Activated CD8-positive, alpha-beta T cell treated with anti-CD3 and anti-CD28 coated beads for 36 hours (primary cell): ENCODE measurements around the gene MRPL1. TPM values are rescaled to one million over a fixed set of nuclear protein-coding genes. Genes with fewer than 3 reads are reported as not detected.
"Not testable (repeated sequence)": the region's sequence is repeated elsewhere in the genome, so short reads cannot be mapped to it uniquely, and the experiment has no call there.

Experiments
- ATAC-seq: fragments of 200-7000 bp; cut with Tn5 transposase; one replicate; pipeline ENCODE4 v1.10.0; 2021; ENCODE audit warnings: mild to moderate bottlenecking, moderate library complexity
- CTCF ChIA-PET: fragments of 350-600 bp; sonication (Branson Sonifier 250); formaldehyde crosslinking; loops from one replicate; lab custom pipeline; 2021; ENCODE audit warnings: antibody characterized with exemption; lab: Charles Lee
- POLR2A ChIA-PET: fragments of 350-600 bp; sonication (Branson Sonifier 250); formaldehyde crosslinking; loops from one replicate; lab custom pipeline; 2021; ENCODE audit warnings: antibody characterized with exemption; lab: Charles Lee
- DNase-seq: peaks from one replicate; pipeline ENCODE4 v3.0.0-alpha.2; 2020
- H3K27ac Mint-ChIP-seq: one replicate; pipeline ENCODE4 v1.8.0; 2021; ENCODE audit warnings: mild to moderate bottlenecking, mixed read lengths
- H3K27me3 Mint-ChIP-seq: one replicate; pipeline ENCODE4 v1.8.0; 2021; ENCODE audit warnings: mixed read lengths
- H3K36me3 Mint-ChIP-seq: one replicate; pipeline ENCODE4 v1.8.0; 2021; ENCODE audit warnings: low read depth, mixed read lengths
- H3K4me1 Mint-ChIP-seq: one replicate; pipeline ENCODE4 v1.8.0; 2021; ENCODE audit warnings: low read depth, mixed read lengths
- H3K4me3 Mint-ChIP-seq: one replicate; pipeline ENCODE4 v1.8.0; 2021; ENCODE audit warnings: mild to moderate bottlenecking, moderate library complexity, mixed read lengths
- H3K9me3 Mint-ChIP-seq: one replicate; pipeline ENCODE4 v1.8.0; 2021; ENCODE audit warnings: mixed read lengths
- intact Hi-C: fragments of 100-400 bp; cut with micrococcal nuclease; formaldehyde crosslinking; loops from one replicate; pipeline ENCODE4 v1.10.0; 2022
- total RNA-seq, 2 experiments: library from RNA; stranded (reverse); gene quantifications; one replicate each; pipeline ENCODE4 v1.2.3, GENCODE V29; 2021
- TF ChIP-seq, protein P1 (sequence below): fragments of 200-600 bp; IDR thresholded peaks from one replicate; pipeline ENCODE4 v1.8.0; 2022; ENCODE audit warnings: antibody characterized with exemption, mild to moderate bottlenecking

Gene MRPL1
- total RNA-seq, 2 experiments from 2014 or later = 55.7 to 62.4 TPM

DNA sequence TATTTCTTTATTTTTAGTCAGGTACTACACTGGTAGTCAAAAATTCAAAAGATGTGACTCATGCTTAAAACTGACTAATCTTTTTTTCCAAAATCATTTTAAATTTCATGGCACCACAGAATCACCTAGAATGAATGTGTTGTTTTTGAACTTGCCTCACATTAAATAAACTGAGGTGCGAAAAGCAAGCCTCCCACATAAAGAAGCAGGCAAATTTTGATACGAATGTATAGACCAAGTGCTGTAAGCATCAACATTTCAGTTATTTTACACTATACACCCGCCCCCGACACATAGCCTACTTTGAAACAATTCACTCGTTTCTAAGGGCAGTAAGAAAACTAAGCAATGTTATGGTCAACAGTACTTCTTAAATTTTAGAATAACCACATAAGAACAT, 94.3 kb downstream of the MRPL1 start:
- Mint-ChIP-seq H3K9me3 (no peaks in the 10 kb centered on the region), H3K4me1 (peaks cover 13% of the 10 kb centered on the region), H3K27me3 (no peaks in the 10 kb centered on the region), H3K27ac (no peak overlapping the region), H3K36me3 (peaks cover 18% of the 10 kb centered on the region), H3K4me3 (no peak overlapping the region)
- POLR2A ChIA-PET = no interaction called here
- ATAC-seq = peak; percentile 37
- TF ChIP-seq, protein P1, sequence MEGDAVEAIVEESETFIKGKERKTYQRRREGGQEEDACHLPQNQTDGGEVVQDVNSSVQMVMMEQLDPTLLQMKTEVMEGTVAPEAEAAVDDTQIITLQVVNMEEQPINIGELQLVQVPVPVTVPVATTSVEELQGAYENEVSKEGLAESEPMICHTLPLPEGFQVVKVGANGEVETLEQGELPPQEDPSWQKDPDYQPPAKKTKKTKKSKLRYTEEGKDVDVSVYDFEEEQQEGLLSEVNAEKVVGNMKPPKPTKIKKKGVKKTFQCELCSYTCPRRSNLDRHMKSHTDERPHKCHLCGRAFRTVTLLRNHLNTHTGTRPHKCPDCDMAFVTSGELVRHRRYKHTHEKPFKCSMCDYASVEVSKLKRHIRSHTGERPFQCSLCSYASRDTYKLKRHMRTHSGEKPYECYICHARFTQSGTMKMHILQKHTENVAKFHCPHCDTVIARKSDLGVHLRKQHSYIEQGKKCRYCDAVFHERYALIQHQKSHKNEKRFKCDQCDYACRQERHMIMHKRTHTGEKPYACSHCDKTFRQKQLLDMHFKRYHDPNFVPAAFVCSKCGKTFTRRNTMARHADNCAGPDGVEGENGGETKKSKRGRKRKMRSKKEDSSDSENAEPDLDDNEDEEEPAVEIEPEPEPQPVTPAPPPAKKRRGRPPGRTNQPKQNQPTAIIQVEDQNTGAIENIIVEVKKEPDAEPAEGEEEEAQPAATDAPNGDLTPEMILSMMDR = no peak
- intact Hi-C loops = loop anchor here (5.0 kb wide), 1 partner anchor 560 kb away; no protein-coding TSS in a partner anchor
- CTCF ChIA-PET = no interaction called here
- peak; percentile 15 for DNase-seq

DNA sequence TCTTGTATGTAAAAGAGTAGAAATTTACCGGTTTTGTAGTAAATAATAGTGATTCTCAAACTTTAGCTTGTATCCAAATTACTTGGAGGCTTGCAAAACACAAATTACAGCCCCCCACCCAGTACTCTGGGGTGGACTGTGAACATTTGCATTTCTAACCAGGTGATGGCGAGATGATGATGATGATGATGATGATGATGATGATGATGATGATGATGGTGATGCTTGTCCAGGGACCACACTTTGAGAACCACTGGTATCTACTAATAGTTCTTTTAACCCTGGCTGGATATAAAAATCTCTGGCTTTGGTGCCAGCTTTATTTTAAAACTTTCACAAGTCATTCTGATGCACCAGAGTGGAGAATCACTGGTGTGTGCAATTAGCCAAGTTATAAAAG, 96.3 kb downstream of the MRPL1 start:
- intact Hi-C loops = loop anchor here (5.0 kb wide), 1 partner anchor 558 kb away; no protein-coding TSS in a partner anchor
- Mint-ChIP-seq H3K27ac (no peak overlapping the region), H3K4me3 (no peak overlapping the region), H3K4me1 (peaks cover 10% of the 10 kb centered on the region), H3K36me3 (peaks cover 5% of the 10 kb centered on the region), H3K27me3 (no peaks in the 10 kb centered on the region), H3K9me3 (no peaks in the 10 kb centered on the region)
- ChIA-PET POLR2A (no interaction called here), CTCF (interaction anchor here (0.6 to 1.7 kb wide), 3 partner anchors 9 to 539 kb away, joined by 3 to 8 read pairs (median 3); no protein-coding TSS in a partner anchor)
- ATAC-seq = no peak
- DNase-seq = no peak
- TF ChIP-seq, protein P1 = no peak

DNA sequence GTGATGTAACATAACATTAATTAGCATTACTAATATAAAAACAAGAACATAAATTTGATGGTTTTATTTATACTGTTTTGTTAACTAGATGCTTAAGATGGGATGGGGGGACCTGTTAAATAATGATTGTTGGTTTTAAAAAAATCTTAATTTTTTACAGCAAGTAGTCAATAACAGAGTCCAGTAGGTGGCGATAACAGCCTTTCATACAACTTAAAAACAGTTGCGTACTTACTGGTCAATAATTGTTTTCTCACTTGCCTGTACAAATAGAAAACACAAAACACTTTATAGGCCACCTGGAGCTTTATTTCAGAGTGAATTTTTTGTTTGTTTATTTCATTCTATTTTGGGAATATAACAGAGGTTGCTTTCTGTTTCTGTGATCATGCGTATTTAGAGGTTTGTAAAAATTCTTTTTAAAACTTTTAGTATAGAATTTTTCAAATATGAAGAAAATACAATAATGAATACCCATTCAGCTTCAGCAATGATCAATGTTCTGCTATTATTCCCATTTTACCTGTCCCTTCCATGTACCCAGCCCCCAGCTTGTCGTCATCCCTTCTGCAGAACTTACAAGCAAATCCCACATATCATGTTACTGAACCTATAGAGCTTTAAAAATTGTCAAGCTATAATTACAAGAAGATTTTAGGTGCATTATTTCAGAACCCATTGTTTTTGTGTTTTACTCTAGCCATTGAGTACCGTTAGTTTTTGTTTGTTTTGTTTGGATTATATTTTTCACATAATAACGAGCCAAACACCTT, 97.1 kb downstream of the MRPL1 start:
- H3K4me3 Mint-ChIP-seq = no peak overlapping the region
- DNase-seq (no peak), ATAC-seq (peak; percentile 60)
- no peaks in the 10 kb centered on the region for H3K36me3 Mint-ChIP-seq
- H3K27ac Mint-ChIP-seq = no peak overlapping the region
- POLR2A ChIA-PET = no interaction called here
- CTCF ChIA-PET = interaction anchor here (0.7 to 1.7 kb wide), 13 partner anchors 8 to 581 kb away, joined by 3 to 8 read pairs (median 4); no protein-coding TSS in a partner anchor
- no peaks in the 10 kb centered on the region for H3K27me3 Mint-ChIP-seq
- H3K9me3 Mint-ChIP-seq = no peaks in the 10 kb centered on the region
- intact Hi-C loops = loop anchor here (5.0 kb wide), 1 partner anchor 558 kb away; no protein-coding TSS in a partner anchor
- TF ChIP-seq, protein P1 = peak; percentile 80
- H3K4me1 Mint-ChIP-seq = peaks cover 10% of the 10 kb centered on the region

DNA sequence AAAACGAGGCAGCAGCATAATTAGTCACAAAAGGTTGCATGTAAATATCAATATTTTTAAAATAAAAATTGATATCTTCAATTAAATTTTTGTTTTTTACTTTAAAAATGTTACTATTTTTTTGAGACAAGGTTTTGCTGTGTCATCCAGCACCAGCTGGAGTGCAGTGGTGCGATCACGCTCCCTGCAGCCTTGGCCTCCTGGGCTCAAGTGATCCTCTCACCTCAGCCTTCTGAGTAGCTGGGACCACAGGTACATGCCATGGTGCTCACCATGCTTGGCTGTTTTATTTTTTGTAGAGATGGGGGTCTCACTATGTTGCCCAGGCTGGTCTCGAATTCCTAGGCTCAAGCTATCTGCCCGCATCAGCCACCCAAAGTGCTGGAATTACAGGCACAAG, 97.7 kb downstream of the MRPL1 start:
- peaks cover 10% of the 10 kb centered on the region for H3K4me1 Mint-ChIP-seq
- H3K4me3 Mint-ChIP-seq = no peak overlapping the region
- ChIA-PET CTCF (interaction anchor here (0.7 to 1.7 kb wide), 13 partner anchors 8 to 581 kb away, joined by 3 to 8 read pairs (median 4); no protein-coding TSS in a partner anchor), POLR2A (no interaction called here)
- no peaks in the 10 kb centered on the region for H3K36me3 Mint-ChIP-seq
- ATAC-seq (no peak), DNase-seq (no peak)
- no peaks in the 10 kb centered on the region for H3K27me3 Mint-ChIP-seq
- no peak overlapping the region for H3K27ac Mint-ChIP-seq
- TF ChIP-seq, protein P1 = no peak
- no peaks in the 10 kb centered on the region for H3K9me3 Mint-ChIP-seq
- intact Hi-C loops = no loop called here

DNA sequence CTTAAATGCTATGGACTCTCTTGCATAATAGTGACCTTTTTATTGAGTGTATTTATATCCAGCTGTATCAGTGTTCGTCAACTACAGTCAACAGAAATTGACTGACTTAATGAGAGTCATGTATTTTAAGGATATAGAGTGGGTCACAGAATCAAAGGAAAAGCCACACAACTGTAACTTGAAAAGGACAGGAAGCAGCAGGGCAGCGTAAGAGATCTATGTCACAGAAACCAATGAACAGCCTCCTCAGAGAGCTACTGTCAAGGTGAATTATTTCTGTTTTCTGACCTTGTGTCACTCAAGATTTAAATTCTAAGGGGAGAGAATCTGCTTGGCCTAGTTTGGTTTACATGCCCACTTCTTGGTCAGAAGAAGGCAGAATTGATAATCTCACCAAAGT, 100.4 kb downstream of the MRPL1 start:
- ATAC-seq (no peak), DNase-seq (no peak)
- no peak overlapping the region for H3K4me3 Mint-ChIP-seq
- intact Hi-C loops = no loop called here
- POLR2A ChIA-PET = no interaction called here
- no peak overlapping the region for H3K27ac Mint-ChIP-seq
- H3K4me1 Mint-ChIP-seq = peaks cover 4% of the 10 kb centered on the region
- TF ChIP-seq, protein P1 = no peak
- CTCF ChIA-PET = interaction anchor here (1.1 to 1.4 kb wide), 2 partner anchors 20 to 27 kb away, joined by 3 to 4 read pairs; no protein-coding TSS in a partner anchor
- peaks cover 3% of the 10 kb centered on the region for H3K27me3 Mint-ChIP-seq
- no peaks in the 10 kb centered on the region for H3K9me3 Mint-ChIP-seq
- H3K36me3 Mint-ChIP-seq = no peaks in the 10 kb centered on the region

DNA sequence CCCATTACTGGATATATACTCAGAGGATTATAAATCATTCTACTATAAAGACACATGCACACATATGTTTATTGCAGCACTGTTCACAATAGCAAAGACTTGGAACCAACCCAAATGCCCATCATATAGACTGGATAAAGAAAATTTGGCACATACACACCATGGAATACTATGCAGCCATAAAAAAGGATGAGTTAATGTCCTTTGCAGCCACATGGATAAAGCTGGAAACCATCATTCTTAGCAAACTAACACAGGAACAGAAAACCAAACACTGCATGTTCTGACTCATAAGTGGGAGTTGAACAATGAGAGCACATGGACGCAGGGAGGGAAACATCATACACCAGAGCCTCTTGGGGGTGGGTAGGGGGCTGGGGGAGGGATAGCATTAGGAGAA, 111.0 kb downstream of the MRPL1 start:
- H3K27ac Mint-ChIP-seq, H3K9me3 Mint-ChIP-seq, H3K4me1 Mint-ChIP-seq, H3K27me3 Mint-ChIP-seq, intact Hi-C loops, H3K4me3 Mint-ChIP-seq, POLR2A ChIA-PET, DNase-seq, H3K36me3 Mint-ChIP-seq, CTCF ChIA-PET, ATAC-seq: not testable (repeated sequence)

DNA sequence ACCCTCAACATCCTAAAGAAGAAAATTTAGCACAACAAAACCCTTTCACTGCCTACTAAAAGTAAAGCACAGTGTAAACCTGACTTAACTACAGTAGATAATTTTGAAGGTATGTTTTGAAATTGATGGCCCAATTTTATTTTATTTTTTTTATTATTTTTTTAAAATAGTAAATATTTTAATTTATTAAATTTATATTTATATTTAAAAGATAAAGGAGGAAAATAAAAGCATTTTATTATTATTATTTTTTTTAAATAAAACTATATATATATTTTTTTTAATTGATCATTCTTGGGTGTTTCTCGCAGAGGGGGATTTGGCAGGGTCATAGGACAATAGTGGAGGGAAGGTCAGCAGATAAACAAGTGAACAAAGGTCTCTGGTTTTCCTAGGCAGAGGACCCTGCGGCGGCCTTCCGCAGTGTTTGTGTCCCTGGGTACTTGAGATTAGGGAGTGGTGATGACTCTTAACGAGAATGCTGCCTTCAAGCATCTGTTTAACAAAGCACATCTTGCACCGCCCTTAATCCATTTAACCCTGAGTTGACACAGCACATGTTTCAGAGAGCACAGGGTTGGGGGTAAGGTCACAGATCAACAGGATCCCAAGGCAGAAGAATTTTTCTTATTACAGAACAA, 120.4 kb downstream of the MRPL1 start:
- H3K27me3 Mint-ChIP-seq, H3K27ac Mint-ChIP-seq, DNase-seq, H3K36me3 Mint-ChIP-seq, CTCF ChIA-PET, ATAC-seq, POLR2A ChIA-PET, H3K9me3 Mint-ChIP-seq, H3K4me1 Mint-ChIP-seq, intact Hi-C loops, H3K4me3 Mint-ChIP-seq: not testable (repeated sequence)
